CD14-positive monocyte (primary cell): ENCODE data around the gene MEF2B. TPM values are rescaled to one million over a fixed set of nuclear protein-coding genes. Genes with fewer than 3 reads are reported as not detected.

Experiments used
- DNase-seq, 3 donors: peaks; one replicate each; pipeline ENCODE4 v3.0.0-alpha.2; 2011 to 2022
- H2AFZ ChIP-seq: 2 replicates; pipeline ENCODE4 v1.6.0; 2012; ENCODE audit warnings: mild to moderate bottlenecking, low read depth, low read length, inconsistent platforms; ENCODE audit not compliant: insufficient read depth, poor library complexity, severe bottlenecking
- H3K27ac ChIP-seq, 2 donors: 1 replicate in 1 of 2; 2 replicates in 1 of 2; pipeline ENCODE4 v1.5.1; 2012 to 2013; ENCODE audit warnings: low read length in 2 of 2, control low read depth in 1 of 2, inconsistent platforms in 1 of 2, low read depth in 1 of 2, mild to moderate bottlenecking in 1 of 2
- H3K27me3 ChIP-seq, 2 donors: one replicate each; pipeline versions ENCODE4 v1.6.0 to v1.6.1; 2011 to 2013; ENCODE audit warnings: low read length in 2 of 2; ENCODE audit not compliant: control insufficient read depth in 2 of 2, insufficient read depth in 2 of 2
- H3K36me3 ChIP-seq, 2 donors: replicated peaks in 1 of 2; 1 replicate in 1 of 2; 2 replicates in 1 of 2; pipeline versions ENCODE4 v1.5.1 to v1.6.1; 2012 to 2013; ENCODE audit warnings: low read length in 2 of 2, control low read depth in 1 of 2, inconsistent platforms in 1 of 2, mild to moderate bottlenecking in 1 of 2; ENCODE audit not compliant: insufficient read depth in 2 of 2, control insufficient read depth in 1 of 2
- H3K4me1 ChIP-seq, 2 donors: 1 replicate in 1 of 2; 2 replicates in 1 of 2; pipeline versions ENCODE4 v1.5.1 to v1.6.1; 2012 to 2013; ENCODE audit warnings: low read length in 2 of 2, control low read depth in 1 of 2, inconsistent platforms in 1 of 2, mild to moderate bottlenecking in 1 of 2, moderate library complexity in 1 of 2; ENCODE audit not compliant: insufficient read depth in 2 of 2, control insufficient read depth in 1 of 2
- H3K4me2 ChIP-seq: replicated peaks from 2 replicates; pipeline ENCODE3; 2012; ENCODE audit warnings: low read length, moderate library complexity, mild to moderate bottlenecking; ENCODE audit not compliant: poor library complexity, severe bottlenecking; ENCODE audit errors: extremely low read depth
- H3K4me3 ChIP-seq, 3 experiments: fragments of 200-600 bp in 1 of 3; sonication (generic) in 1 of 3; replicated peaks in 1 of 3; 1 replicate in 2 of 3; 2 replicates in 1 of 3; pipeline ENCODE4 v1.5.1; 2011 to 2013; ENCODE audit warnings: low read length in 3 of 3, mild to moderate bottlenecking in 3 of 3, control low read depth in 2 of 3, low read depth in 2 of 3, inconsistent platforms in 1 of 3, moderate library complexity in 1 of 3
- H3K79me2 ChIP-seq: 2 replicates; pipeline ENCODE4 v1.6.0; 2012; ENCODE audit warnings: mild to moderate bottlenecking, control low read depth, inconsistent platforms, low read length, moderate library complexity; ENCODE audit not compliant: insufficient read depth
- H3K9ac ChIP-seq: 2 replicates; pipeline ENCODE4 v1.6.0; 2017; ENCODE audit warnings: low read length, mild to moderate bottlenecking; ENCODE audit not compliant: insufficient read depth, poor library complexity, severe bottlenecking
- H3K9me3 ChIP-seq, 2 donors: replicated peaks in 1 of 2; 1 replicate in 1 of 2; 2 replicates in 1 of 2; pipeline versions ENCODE4 v1.5.1 to v1.6.1; 2012 to 2013; ENCODE audit warnings: low read length in 2 of 2, control low read depth in 1 of 2; ENCODE audit not compliant: control insufficient read depth in 1 of 2, insufficient read depth in 1 of 2
- H4K20me1 ChIP-seq: 2 replicates; pipeline ENCODE4 v1.6.0; 2012; ENCODE audit warnings: mild to moderate bottlenecking, low read length, control low read depth, moderate library complexity; ENCODE audit not compliant: insufficient read depth
- H3K27ac Mint-ChIP-seq, 7 donors: one replicate each; pipeline ENCODE4 v1.8.0; 2020; ENCODE audit warnings: mild to moderate bottlenecking in 7 of 7, mixed read lengths in 7 of 7, moderate library complexity in 6 of 7, inconsistent platforms in 2 of 7
- H3K27me3 Mint-ChIP-seq, 3 donors: one replicate each; pipeline ENCODE4 v1.8.0; 2021 to 2022; ENCODE audit warnings: low read depth in 3 of 3, mild to moderate bottlenecking in 3 of 3, mixed read lengths in 3 of 3, moderate library complexity in 3 of 3, inconsistent platforms in 1 of 3
- H3K36me3 Mint-ChIP-seq, 2 donors: one replicate each; pipeline ENCODE4 v1.8.0; 2020; ENCODE audit warnings: mixed read lengths in 2 of 2, inconsistent platforms in 1 of 2, mild to moderate bottlenecking in 1 of 2
- H3K4me1 Mint-ChIP-seq: one replicate; pipeline ENCODE4 v1.8.0; 2020; ENCODE audit warnings: mild to moderate bottlenecking, mixed read lengths
- H3K4me3 Mint-ChIP-seq, 2 donors: one replicate each; pipeline ENCODE4 v1.8.0; 2020; ENCODE audit warnings: mild to moderate bottlenecking in 2 of 2, mixed read lengths in 2 of 2, moderate library complexity in 1 of 2
- H3K9me3 Mint-ChIP-seq, 7 donors: one replicate each; pipeline ENCODE4 v1.8.0; 2020 to 2022; ENCODE audit warnings: mixed read lengths in 7 of 7, mild to moderate bottlenecking in 6 of 7, moderate library complexity in 6 of 7, inconsistent platforms in 2 of 7
- WGBS: methylation state at CpG from one replicate; pipeline ENCODE4 v1.1.5; 2013; ENCODE audit warnings: missing lambda C conversion rate; ENCODE audit not compliant: insufficient coverage; 5-methylcytosine and 5-hydroxymethylcytosine counted together
- intact Hi-C, 2 donors: fragments of 100-400 bp; cut with micrococcal nuclease; formaldehyde crosslinking; loops; one replicate each; pipeline versions ENCODE4 v1.15.0 to v1.15.1; 2023
- polyA plus RNA-seq, 3 donors: library from polyadenylated mRNA; depleted of rRNA in 1 of 3; unstranded in 2 of 3; stranded (reverse) in 1 of 3; fragments of 300-500 nt in 2 of 3; fragments of >200 nt in 1 of 3; fragmentation: Illumina TruSeq in 2 of 3; gene quantifications; 1 replicate in 2 of 3; 2 replicates in 1 of 3; pipeline ENCODE4 v1.2.3, GENCODE V29; 2012 to 2021
- TF ChIP-seq, protein P1 (sequence below): fragments of 200-600 bp; IDR thresholded peaks from one replicate; pipeline ENCODE4 v1.8.0; 2022; ENCODE audit warnings: antibody characterized with exemption, mild to moderate bottlenecking

The MEF2B gene
- polyA plus RNA-seq, 3 donors, result 0.15 to 1.8 (median 0.30) TPM

DNA sequence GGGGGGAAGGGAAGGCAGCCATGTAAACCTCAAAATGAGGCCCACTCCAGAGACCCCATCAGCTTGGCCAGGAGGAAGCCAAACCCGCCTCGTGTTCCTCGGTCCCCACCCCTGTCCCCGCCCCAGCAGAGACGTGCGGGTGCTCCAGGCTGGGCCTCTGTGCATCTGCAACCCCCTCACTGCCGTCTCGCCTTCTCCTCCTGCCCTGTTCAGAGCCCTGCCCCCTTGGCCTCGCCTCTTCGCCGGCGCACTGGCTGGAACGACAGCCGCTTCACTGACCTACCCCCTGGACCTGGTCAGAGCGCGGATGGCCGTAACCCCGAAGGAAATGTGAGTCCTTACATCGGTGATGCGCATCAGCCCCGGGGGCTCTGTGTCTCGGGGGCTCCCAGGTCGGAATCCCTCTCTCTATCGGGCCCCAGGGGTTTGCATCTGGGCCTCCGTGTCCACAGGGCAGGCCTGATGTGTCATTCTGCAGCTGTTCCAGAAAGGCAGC lies 64.0 kb downstream of the MEF2B start:
- peak overlapping the region; percentile 39 for H3K4me2 ChIP-seq
- peak overlapping the region in 1 of 2 donors; percentile 65 for H3K4me3 Mint-ChIP-seq
- intact Hi-C loops, result no loop called here

DNA sequence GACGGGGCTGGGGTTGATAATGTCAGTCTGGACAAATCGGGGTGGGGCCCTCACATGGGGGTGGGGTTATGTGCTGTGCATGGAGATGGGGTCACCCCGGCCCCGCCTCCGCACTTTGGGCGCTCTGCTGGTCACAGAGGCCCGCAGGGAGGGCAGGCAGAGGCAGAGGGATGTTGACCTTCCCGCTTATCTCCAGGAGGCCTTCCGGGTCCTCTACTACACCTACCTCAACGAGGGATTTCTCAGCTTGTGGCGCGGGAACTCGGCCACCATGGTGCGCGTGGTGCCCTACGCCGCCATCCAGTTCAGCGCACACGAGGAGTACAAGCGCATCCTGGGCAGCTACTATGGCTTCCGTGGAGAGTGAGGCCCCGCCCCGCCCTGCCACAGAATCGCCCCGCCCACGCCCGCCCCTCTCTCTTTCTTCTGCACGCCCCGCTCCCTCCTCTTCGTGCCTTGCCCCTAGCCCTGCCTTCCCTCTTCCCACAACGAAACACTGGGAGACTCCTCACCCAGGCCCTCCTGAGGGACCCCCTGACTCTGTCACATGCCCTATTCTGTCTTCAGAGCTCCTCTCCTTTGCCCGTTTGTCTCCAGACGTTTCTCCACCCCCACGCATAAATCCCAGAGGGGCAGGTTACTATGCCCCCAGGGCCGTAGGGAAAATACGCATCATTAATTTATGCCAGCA lies 64.6 kb downstream of the MEF2B start:
- intact Hi-C loops, result no loop called here
- H3K4me2 ChIP-seq, result peak overlapping the region; percentile 39
- no peaks in the 10 kb centered on the region for H3K9me3 ChIP-seq
- no peak overlapping the region for H2AFZ ChIP-seq
- peaks cover 5% of the 10 kb centered on the region for H3K4me1 Mint-ChIP-seq
- no peak overlapping the region for H3K27ac ChIP-seq
- no peaks in the 10 kb centered on the region for H3K36me3 ChIP-seq
- TF ChIP-seq, protein P1, sequence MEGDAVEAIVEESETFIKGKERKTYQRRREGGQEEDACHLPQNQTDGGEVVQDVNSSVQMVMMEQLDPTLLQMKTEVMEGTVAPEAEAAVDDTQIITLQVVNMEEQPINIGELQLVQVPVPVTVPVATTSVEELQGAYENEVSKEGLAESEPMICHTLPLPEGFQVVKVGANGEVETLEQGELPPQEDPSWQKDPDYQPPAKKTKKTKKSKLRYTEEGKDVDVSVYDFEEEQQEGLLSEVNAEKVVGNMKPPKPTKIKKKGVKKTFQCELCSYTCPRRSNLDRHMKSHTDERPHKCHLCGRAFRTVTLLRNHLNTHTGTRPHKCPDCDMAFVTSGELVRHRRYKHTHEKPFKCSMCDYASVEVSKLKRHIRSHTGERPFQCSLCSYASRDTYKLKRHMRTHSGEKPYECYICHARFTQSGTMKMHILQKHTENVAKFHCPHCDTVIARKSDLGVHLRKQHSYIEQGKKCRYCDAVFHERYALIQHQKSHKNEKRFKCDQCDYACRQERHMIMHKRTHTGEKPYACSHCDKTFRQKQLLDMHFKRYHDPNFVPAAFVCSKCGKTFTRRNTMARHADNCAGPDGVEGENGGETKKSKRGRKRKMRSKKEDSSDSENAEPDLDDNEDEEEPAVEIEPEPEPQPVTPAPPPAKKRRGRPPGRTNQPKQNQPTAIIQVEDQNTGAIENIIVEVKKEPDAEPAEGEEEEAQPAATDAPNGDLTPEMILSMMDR, result no peak
- H4K20me1 ChIP-seq, result no peaks in the 10 kb centered on the region
- peaks cover 4 to 7% (median 5%) of the 10 kb centered on the region in 3 donors for H3K27me3 Mint-ChIP-seq
- peaks cover 0 to 2% of the 10 kb centered on the region in 2 donors for H3K36me3 Mint-ChIP-seq
- peak overlapping the region in 1 of 2 donors; percentile 65 for H3K4me3 Mint-ChIP-seq
- H3K79me2 ChIP-seq, result no peaks in the 10 kb centered on the region
- peaks cover 0 to 4% of the 10 kb centered on the region in 2 donors for H3K4me1 ChIP-seq
- H3K9ac ChIP-seq, result no peak overlapping the region
- WGBS, result 91% methylated on average over 14 of the region's 36 CpGs
- no peak for DNase-seq
- H3K27ac Mint-ChIP-seq, result no peak overlapping the region
- peak overlapping the region in 1 of 3 experiments; percentile 48 for H3K4me3 ChIP-seq
- H3K27me3 ChIP-seq, result no peaks in the 10 kb centered on the region
- H3K9me3 Mint-ChIP-seq, result peaks cover 0 to 1% (median 0%) of the 10 kb centered on the region in 7 donors

More for the DNA sequence above, 64.0 kb downstream of the MEF2B start:
- 90% methylated on average over 25 of the region's 25 CpGs for WGBS
- peaks cover 9% of the 10 kb centered on the region for H3K4me1 Mint-ChIP-seq
- peaks cover 0 to 2% of the 10 kb centered on the region in 2 donors for H3K36me3 Mint-ChIP-seq
- Histone ChIP-seq H3K4me1 (peaks cover 0 to 8% of the 10 kb centered on the region in 2 donors), H3K27ac (no peak overlapping the region), H3K9me3 (no peaks in the 10 kb centered on the region), H4K20me1 (no peaks in the 10 kb centered on the region), H3K79me2 (no peaks in the 10 kb centered on the region), H3K4me3 (peak overlapping the region in 1 of 3 experiments; percentile 48), H3K9ac (no peak overlapping the region), H2AFZ (no peak overlapping the region), H3K27me3 (peaks cover 0 to 3% of the 10 kb centered on the region in 2 donors), H3K36me3 (no peaks in the 10 kb centered on the region)
- H3K9me3 Mint-ChIP-seq, result peaks cover 0 to 3% (median 0%) of the 10 kb centered on the region in 7 donors
- DNase-seq, result no peak
- no peak overlapping the region for H3K27ac Mint-ChIP-seq
- TF ChIP-seq, protein P1, result no peak
- peaks cover 5 to 13% (median 9%) of the 10 kb centered on the region in 3 donors for H3K27me3 Mint-ChIP-seq
